Endometrium (tissue), 2 donors: ENCODE results near the gene NEDD9.

Experiments used
- FAIRE-seq: peaks from 2 replicates; lab custom pipeline; 2012; peaks lifted over from hg19 to GRCh38; lab: Jason Lieb, UNC
- donor health status: control.
- donor health status: control.

The NEDD9 gene

GRCh38 chr6:11260249-11261038 lies 28.0 kb upstream of the NEDD9 start:
- no peak for FAIRE-seq

GRCh38 chr6:11258260-11259237 lies 26.1 kb upstream of the NEDD9 start:
- FAIRE-seq = no peak

- no peak for FAIRE-seq
Measured at GRCh38 chr6:11255610-11256009, 23.1 kb upstream of the NEDD9 start.

- FAIRE-seq = no peak
Measured at GRCh38 chr6:11253594-11253993, 21.1 kb upstream of the NEDD9 start.

GRCh38 chr6:11251553-11252360 lies 19.3 kb upstream of the NEDD9 start:
- no peak for FAIRE-seq

GRCh38 chr6:11250108-11250507 lies 17.6 kb upstream of the NEDD9 start:
- no peak for FAIRE-seq

GRCh38 chr6:11248974-11249761 lies 16.7 kb upstream of the NEDD9 start:
- FAIRE-seq = no peak

GRCh38 chr6:11246722-11247121 lies 14.3 kb upstream of the NEDD9 start:
- no peak for FAIRE-seq

- peak; percentile 98 for FAIRE-seq
Measured at GRCh38 chr6:11245381-11246256, 13.2 kb upstream of the NEDD9 start.

- no peak for FAIRE-seq
Measured at GRCh38 chr6:11244387-11245126, 12.1 kb upstream of the NEDD9 start.

- FAIRE-seq = no peak
Measured at GRCh38 chr6:11243861-11244260, 11.4 kb upstream of the NEDD9 start.

- no peak for FAIRE-seq
Measured at GRCh38 chr6:11242711-11243110, 10.2 kb upstream of the NEDD9 start.

- FAIRE-seq = no peak
Measured at GRCh38 chr6:11241793-11242201, 9.3 kb upstream of the NEDD9 start.

GRCh38 chr6:11241154-11241792 lies 8.8 kb upstream of the NEDD9 start:
- FAIRE-seq = no peak

- no peak for FAIRE-seq
Measured at GRCh38 chr6:11237956-11238355, 5.5 kb upstream of the NEDD9 start.

GRCh38 chr6:11237428-11237827 lies 5.0 kb upstream of the NEDD9 start:
- FAIRE-seq = no peak

GRCh38 chr6:11236915-11237314 lies 4.4 kb upstream of the NEDD9 start:
- FAIRE-seq = no peak

GRCh38 chr6:11236076-11236750 lies 3.7 kb upstream of the NEDD9 start:
- no peak for FAIRE-seq

- FAIRE-seq = no peak
Measured at GRCh38 chr6:11235062-11235461, 2.6 kb upstream of the NEDD9 start.
